Measurements from ENCODE around the gene STAT5B.
A peak's percentile ranks its signal among the peaks of the same experiment; 100 is the strongest.
"Not testable (repeated sequence)": the region's sequence is repeated elsewhere in the genome, so short reads cannot be mapped to it uniquely, and the experiment has no call there.

STAT5B gene

DNA sequence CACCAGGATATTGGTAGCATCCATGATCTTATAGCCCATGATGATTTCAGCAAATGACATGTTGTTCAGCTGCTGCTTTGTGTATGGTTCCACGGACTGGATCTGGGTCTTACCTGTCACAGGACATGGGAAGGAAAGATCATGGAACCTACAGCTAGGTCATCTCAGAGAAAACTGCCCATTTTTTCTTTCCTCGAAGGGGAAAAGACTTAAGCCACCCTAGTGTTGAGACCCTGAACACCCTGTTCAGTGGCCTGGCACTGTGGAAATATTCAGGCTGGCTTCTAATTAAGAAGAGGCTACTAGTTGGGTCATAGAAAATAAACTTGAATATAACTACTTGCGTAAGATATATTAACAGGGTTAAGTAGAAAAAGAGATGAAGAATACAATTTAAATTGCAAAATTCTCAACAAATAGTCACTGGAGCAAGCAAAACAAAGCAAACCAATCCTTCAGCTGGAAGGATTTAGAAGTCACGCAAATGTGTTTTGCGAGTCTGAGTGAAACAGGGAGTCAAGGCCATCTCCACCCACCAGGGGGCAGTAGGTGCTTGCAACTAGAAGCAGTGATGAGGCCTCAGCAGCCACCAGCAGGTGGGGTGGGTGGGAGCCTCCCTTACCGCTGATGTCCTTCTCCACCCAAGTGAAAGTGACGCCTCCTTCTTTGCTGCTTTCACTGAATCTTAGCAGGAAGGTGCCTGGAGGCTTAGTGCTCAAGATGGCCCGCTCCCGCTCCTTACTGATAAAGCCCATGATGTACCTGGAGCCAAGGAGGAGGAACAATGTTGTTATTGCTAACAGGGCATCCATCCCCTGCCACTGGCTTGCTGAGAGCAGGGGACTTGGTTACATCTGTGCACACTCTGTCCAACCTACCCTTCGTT lies 46.4 kb upstream of the STAT5B start:
- DNase-seq = peak; percentile 93
- no peaks in the 10 kb centered on the region for H3F3A ChIP-seq (ENCODE audit: insufficient read depth, low read length)
- H2AFZ ChIP-seq (ENCODE audit: low read length) = no peak overlapping the region
- no peaks in the 10 kb centered on the region for H3K9me3 ChIP-seq (replicated peaks; ENCODE audit: insufficient read depth, low read length)
- H3K27me3 ChIP-seq (replicated peaks; ENCODE audit: insufficient read depth, low read length) = no peaks in the 10 kb centered on the region
- H3K4me3 ChIP-seq (ENCODE audit: low read length) = no peak overlapping the region
- no peaks in the 10 kb centered on the region for H3K79me2 ChIP-seq (ENCODE audit: low read length)
- no peak overlapping the region for H3K27ac ChIP-seq (ENCODE audit: low read length)
- H4K20me1 ChIP-seq (ENCODE audit: insufficient read depth, low read length) = no peaks in the 10 kb centered on the region
- no peaks in the 10 kb centered on the region for H3K4me1 ChIP-seq (ENCODE audit: low read length)
- H3K36me3 ChIP-seq (replicated peaks; ENCODE audit: insufficient read depth, low read length) = no peaks in the 10 kb centered on the region
- no peaks in the 10 kb centered on the region for H3K9me2 ChIP-seq (replicated peaks; ENCODE audit: insufficient read depth, low read length)
- TF ChIP-seq EZH2 (optimal IDR thresholded peaks at IDR 0.05; ENCODE audit: low read depth, low read length) = no peak
- TF ChIP-seq, protein P1, sequence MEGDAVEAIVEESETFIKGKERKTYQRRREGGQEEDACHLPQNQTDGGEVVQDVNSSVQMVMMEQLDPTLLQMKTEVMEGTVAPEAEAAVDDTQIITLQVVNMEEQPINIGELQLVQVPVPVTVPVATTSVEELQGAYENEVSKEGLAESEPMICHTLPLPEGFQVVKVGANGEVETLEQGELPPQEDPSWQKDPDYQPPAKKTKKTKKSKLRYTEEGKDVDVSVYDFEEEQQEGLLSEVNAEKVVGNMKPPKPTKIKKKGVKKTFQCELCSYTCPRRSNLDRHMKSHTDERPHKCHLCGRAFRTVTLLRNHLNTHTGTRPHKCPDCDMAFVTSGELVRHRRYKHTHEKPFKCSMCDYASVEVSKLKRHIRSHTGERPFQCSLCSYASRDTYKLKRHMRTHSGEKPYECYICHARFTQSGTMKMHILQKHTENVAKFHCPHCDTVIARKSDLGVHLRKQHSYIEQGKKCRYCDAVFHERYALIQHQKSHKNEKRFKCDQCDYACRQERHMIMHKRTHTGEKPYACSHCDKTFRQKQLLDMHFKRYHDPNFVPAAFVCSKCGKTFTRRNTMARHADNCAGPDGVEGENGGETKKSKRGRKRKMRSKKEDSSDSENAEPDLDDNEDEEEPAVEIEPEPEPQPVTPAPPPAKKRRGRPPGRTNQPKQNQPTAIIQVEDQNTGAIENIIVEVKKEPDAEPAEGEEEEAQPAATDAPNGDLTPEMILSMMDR (IDR thresholded peaks at IDR 0.05; ENCODE audit: low read length) = peak; percentile 100
- H3K9ac ChIP-seq (ENCODE audit: low read length) = no peak overlapping the region
- no peak overlapping the region for H3K4me2 ChIP-seq (ENCODE audit: low read depth, low read length)

DNA sequence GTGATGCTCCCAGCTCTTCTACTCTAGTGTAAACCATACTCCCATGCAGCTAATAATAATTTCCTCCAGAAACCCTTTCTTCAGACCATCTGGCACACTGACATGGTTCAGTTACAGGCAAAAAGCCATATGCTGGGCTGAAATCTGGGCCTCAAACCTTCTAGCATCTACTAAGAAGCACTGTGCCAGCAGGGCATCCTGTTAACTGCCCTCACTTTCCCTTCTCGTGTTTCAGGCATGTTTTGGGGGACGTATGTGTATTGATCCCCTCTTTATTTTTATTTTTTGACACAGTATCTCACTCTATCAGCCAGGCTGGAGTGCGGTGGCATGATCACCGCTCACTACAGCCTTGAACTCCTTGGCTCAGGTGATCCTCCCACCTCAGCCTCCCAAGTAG lies 45.4 kb upstream of the STAT5B start:
- Histone ChIP-seq H3K79me2 (ENCODE audit: low read length) (no peaks in the 10 kb centered on the region), H3K27ac (ENCODE audit: low read length) (no peak overlapping the region), H3K9me2 (replicated peaks; ENCODE audit: insufficient read depth, low read length) (no peaks in the 10 kb centered on the region), H4K20me1 (ENCODE audit: insufficient read depth, low read length) (no peaks in the 10 kb centered on the region), H3K4me1 (ENCODE audit: low read length) (no peaks in the 10 kb centered on the region), H2AFZ (ENCODE audit: low read length) (no peak overlapping the region), H3K4me2 (ENCODE audit: low read depth, low read length) (no peak overlapping the region), H3F3A (ENCODE audit: insufficient read depth, low read length) (no peaks in the 10 kb centered on the region), H3K36me3 (replicated peaks; ENCODE audit: insufficient read depth, low read length) (no peaks in the 10 kb centered on the region), H3K9me3 (replicated peaks; ENCODE audit: insufficient read depth, low read length) (no peaks in the 10 kb centered on the region), H3K9ac (ENCODE audit: low read length) (no peak overlapping the region), H3K4me3 (ENCODE audit: low read length) (no peak overlapping the region), H3K27me3 (replicated peaks; ENCODE audit: insufficient read depth, low read length) (no peaks in the 10 kb centered on the region)
- TF ChIP-seq EZH2phosphoT487 (IDR thresholded peaks at IDR 0.05; ENCODE audit: low read length) (no peak), EZH2 (optimal IDR thresholded peaks at IDR 0.05; ENCODE audit: low read depth, low read length) (no peak)
- TF ChIP-seq, protein P1 (IDR thresholded peaks at IDR 0.05; ENCODE audit: low read length) = no peak
- DNase-seq = no peak

DNA sequence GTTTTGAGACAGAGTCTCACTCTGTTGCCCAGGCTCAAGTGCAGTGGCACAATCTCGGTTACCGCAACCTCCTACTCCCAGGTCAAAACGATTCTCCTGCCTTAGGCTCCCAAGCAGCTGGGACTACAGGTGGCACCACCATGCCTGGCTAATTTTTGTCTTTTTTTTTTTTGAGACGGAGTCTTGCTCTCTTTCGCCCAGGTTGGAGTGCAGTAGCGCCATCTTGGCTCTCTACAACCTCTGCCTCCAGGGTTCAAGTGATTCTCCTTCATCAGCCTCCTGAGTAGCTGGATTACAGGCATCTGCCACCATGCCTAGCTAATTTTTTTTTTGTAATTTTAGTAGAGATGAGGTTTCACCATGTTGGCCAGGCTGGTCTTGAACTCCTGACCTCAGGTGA lies 41.8 kb upstream of the STAT5B start:
- H3F3A ChIP-seq (ENCODE audit: insufficient read depth, low read length); H3K4me3 ChIP-seq (ENCODE audit: low read length); H3K9me3 ChIP-seq (replicated peaks; ENCODE audit: insufficient read depth, low read length); H3K79me2 ChIP-seq (ENCODE audit: low read length); H3K27me3 ChIP-seq (replicated peaks; ENCODE audit: insufficient read depth, low read length); H3K4me2 ChIP-seq (ENCODE audit: low read depth, low read length); H3K9me2 ChIP-seq (replicated peaks; ENCODE audit: insufficient read depth, low read length); H3K9ac ChIP-seq (ENCODE audit: low read length); H4K20me1 ChIP-seq (ENCODE audit: insufficient read depth, low read length); H3K27ac ChIP-seq (ENCODE audit: low read length); DNase-seq; H3K4me1 ChIP-seq (ENCODE audit: low read length); H3K36me3 ChIP-seq (replicated peaks; ENCODE audit: insufficient read depth, low read length); H2AFZ ChIP-seq (ENCODE audit: low read length): not testable (repeated sequence)

DNA sequence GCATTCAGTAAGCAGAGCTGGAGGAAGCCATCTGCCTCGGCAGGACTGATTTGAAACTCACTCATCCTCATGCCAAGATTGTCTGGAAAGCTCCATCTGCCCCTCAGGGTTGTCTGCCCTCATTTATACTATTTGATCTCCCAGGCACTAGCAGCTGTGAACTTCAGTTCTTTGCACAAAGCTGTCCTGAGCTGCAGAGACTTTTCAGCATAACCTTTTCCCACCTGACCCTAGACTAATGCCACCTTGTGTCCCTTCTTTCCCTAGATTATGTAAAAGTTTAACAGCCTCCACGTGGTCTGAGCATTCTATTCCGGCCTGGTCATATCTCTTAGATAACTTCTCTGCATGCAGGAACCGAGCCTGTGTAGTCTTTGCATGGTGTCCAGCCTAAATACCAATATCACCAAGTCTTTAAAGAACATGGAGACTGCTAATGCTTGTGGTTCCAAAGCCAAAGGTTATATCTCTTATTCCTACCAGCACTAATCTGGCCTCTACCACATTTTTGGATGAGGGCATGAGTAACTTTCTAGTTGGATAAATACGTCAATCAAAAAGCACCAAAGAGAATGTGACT lies 41.2 kb upstream of the STAT5B start:
- Histone ChIP-seq H3F3A (ENCODE audit: insufficient read depth, low read length) (no peaks in the 10 kb centered on the region), H3K27ac (ENCODE audit: low read length) (no peak overlapping the region), H3K4me3 (ENCODE audit: low read length) (no peak overlapping the region), H3K9ac (ENCODE audit: low read length) (no peak overlapping the region), H3K9me3 (replicated peaks; ENCODE audit: insufficient read depth, low read length) (no peaks in the 10 kb centered on the region), H2AFZ (ENCODE audit: low read length) (no peak overlapping the region), H3K36me3 (replicated peaks; ENCODE audit: insufficient read depth, low read length) (no peaks in the 10 kb centered on the region), H3K27me3 (replicated peaks; ENCODE audit: insufficient read depth, low read length) (no peaks in the 10 kb centered on the region), H3K4me1 (ENCODE audit: low read length) (peaks cover 8% of the 10 kb centered on the region; the same call in 1 of the 2 replicates), H4K20me1 (ENCODE audit: insufficient read depth, low read length) (no peaks in the 10 kb centered on the region), H3K4me2 (ENCODE audit: low read depth, low read length) (no peak overlapping the region), H3K9me2 (replicated peaks; ENCODE audit: insufficient read depth, low read length) (no peaks in the 10 kb centered on the region), H3K79me2 (ENCODE audit: low read length) (no peaks in the 10 kb centered on the region)
- TF ChIP-seq EZH2 (optimal IDR thresholded peaks at IDR 0.05; ENCODE audit: low read depth, low read length) (no peak), EZH2phosphoT487 (IDR thresholded peaks at IDR 0.05; ENCODE audit: low read length) (no peak)
- TF ChIP-seq, protein P1 (IDR thresholded peaks at IDR 0.05; ENCODE audit: low read length) = no peak
- no peak for DNase-seq

All from MM.1S (cell line).